ENCODE measurements around the gene SHISA5.
"Not testable (repeated sequence)": the region's sequence is repeated elsewhere in the genome, so short reads cannot be mapped to it uniquely, and the experiment has no call there.

SHISA5 gene

GRCh38 chr3:48478626-48479555 lies 25.1 kb downstream of the SHISA5 start:
- peak in 1 of 2 donors; percentile 32 for DNase-seq (ENCODE audit: extremely low read depth in 1 of 2, low read depth in 1 of 2)

GRCh38 chr3:48477959-48478520 lies 25.9 kb downstream of the SHISA5 start:
- DNase-seq (ENCODE audit: extremely low read depth in 1 of 2, low read depth in 1 of 2): no peak

GRCh38 chr3:48476426-48477053 lies 27.4 kb downstream of the SHISA5 start:
- DNase-seq (ENCODE audit: extremely low read depth in 1 of 2, low read depth in 1 of 2): no peak

- DNase-seq (ENCODE audit: extremely low read depth in 1 of 2, low read depth in 1 of 2): no peak
Observed at GRCh38 chr3:48475188-48475587, 28.8 kb downstream of the SHISA5 start.

GRCh38 chr3:48474619-48475018 lies 29.4 kb downstream of the SHISA5 start:
- no peak for DNase-seq (ENCODE audit: extremely low read depth in 1 of 2, low read depth in 1 of 2)

- DNase-seq (ENCODE audit: extremely low read depth in 1 of 2, low read depth in 1 of 2): not testable (repeated sequence)
Observed at GRCh38 chr3:48474031-48474430, 29.9 kb downstream of the SHISA5 start.

- DNase-seq (ENCODE audit: extremely low read depth in 1 of 2, low read depth in 1 of 2): no peak
Observed at GRCh38 chr3:48473617-48473952, 30.4 kb downstream of the SHISA5 start.

GRCh38 chr3:48472923-48473616 lies 30.9 kb downstream of the SHISA5 start:
- peak; percentile 83 to 89 for DNase-seq (ENCODE audit: extremely low read depth in 1 of 2, low read depth in 1 of 2)

GRCh38 chr3:48472673-48472922 lies 31.4 kb downstream of the SHISA5 start:
- DNase-seq (ENCODE audit: extremely low read depth in 1 of 2, low read depth in 1 of 2): no peak

GRCh38 chr3:48470286-48470685 lies 33.7 kb downstream of the SHISA5 start:
- no peak for DNase-seq (ENCODE audit: extremely low read depth in 1 of 2, low read depth in 1 of 2)

GRCh38 chr3:48469046-48469915 lies 34.7 kb downstream of the SHISA5 start:
- no peak for DNase-seq (ENCODE audit: extremely low read depth in 1 of 2, low read depth in 1 of 2)

- no peak for DNase-seq (ENCODE audit: extremely low read depth in 1 of 2, low read depth in 1 of 2)
Observed at GRCh38 chr3:48468329-48468731, 35.6 kb downstream of the SHISA5 start.

GRCh38 chr3:48467473-48468267 lies 36.3 kb downstream of the SHISA5 start:
- DNase-seq (ENCODE audit: extremely low read depth in 1 of 2, low read depth in 1 of 2): no peak

GRCh38 chr3:48467110-48467454 lies 36.9 kb downstream of the SHISA5 start:
- no peak for DNase-seq (ENCODE audit: extremely low read depth in 1 of 2, low read depth in 1 of 2)

- DNase-seq (ENCODE audit: extremely low read depth in 1 of 2, low read depth in 1 of 2): no peak
Observed at GRCh38 chr3:48466386-48467109, 37.4 kb downstream of the SHISA5 start.

- DNase-seq (ENCODE audit: extremely low read depth in 1 of 2, low read depth in 1 of 2): peak; percentile 37 to 64
Observed at GRCh38 chr3:48465531-48466378, 38.2 kb downstream of the SHISA5 start.

- DNase-seq (ENCODE audit: extremely low read depth in 1 of 2, low read depth in 1 of 2): no peak
Observed at GRCh38 chr3:48465237-48465530, 38.8 kb downstream of the SHISA5 start.

GRCh38 chr3:48464713-48465221 lies 39.2 kb downstream of the SHISA5 start:
- no peak for DNase-seq (ENCODE audit: extremely low read depth in 1 of 2, low read depth in 1 of 2)
